PFSK-1 (cell line): ENCODE measurements around the gene EFCAB11.

Source experiments
- FOXP2 ChIP-seq: optimal IDR thresholded peaks from 2 replicates; pipeline ENCODE3; 2011; ENCODE audit warnings: borderline replicate concordance, control low read depth, inconsistent platforms; ENCODE audit not compliant: insufficient read depth; ENCODE audit errors: extremely low read length, extremely low read depth
- POLR2AphosphoS5 ChIP-seq: IDR thresholded peaks from 2 replicates; pipeline ENCODE4 v1.6.1; 2012; ENCODE audit warnings: low read depth, mild to moderate bottlenecking, control low read depth, low read length, moderate library complexity
- SIN3A ChIP-seq: IDR thresholded peaks from 2 replicates; pipeline ENCODE4 v1.6.1; 2012; ENCODE audit warnings: mild to moderate bottlenecking, low read length, moderate library complexity, borderline replicate concordance; ENCODE audit not compliant: insufficient read depth
- TAF1 ChIP-seq: IDR thresholded peaks from 2 replicates; pipeline ENCODE4 v1.6.1; 2012; ENCODE audit warnings: low read length, control low read depth, borderline replicate concordance; ENCODE audit not compliant: insufficient read depth
- TF ChIP-seq, protein P1 (sequence below), 2 experiments: IDR thresholded peaks; 2 replicates each; pipeline versions ENCODE4 v1.6.1 to v1.8.0; 2011 to 2012; ENCODE audit warnings: low read depth in 2 of 2, low read length in 2 of 2, control low read depth in 1 of 2, inconsistent platforms in 1 of 2, mild to moderate bottlenecking in 1 of 2, moderate library complexity in 1 of 2; ENCODE audit not compliant: insufficient read depth in 1 of 2

DNA sequence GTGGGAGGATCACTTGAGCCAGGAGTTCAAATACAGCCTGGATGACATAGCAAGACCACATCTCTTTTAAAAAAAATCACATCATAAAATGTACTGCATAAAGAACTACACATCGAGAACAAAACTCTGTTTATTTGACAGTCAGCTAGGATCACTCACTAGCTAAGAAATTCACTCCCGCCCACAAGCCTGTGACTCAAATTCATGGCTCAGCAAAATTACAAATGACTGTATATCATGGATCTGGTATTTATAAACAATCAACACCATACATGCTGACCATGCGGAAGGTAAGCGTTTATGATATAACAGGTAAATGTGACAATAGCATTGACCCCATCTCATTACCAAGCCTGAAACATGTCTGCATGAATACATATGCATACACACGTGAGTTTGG lies 206.5 kb downstream of the EFCAB11 start:
- TF ChIP-seq POLR2AphosphoS5 (no peak), TAF1 (no peak), SIN3A (no peak), FOXP2 (no peak)
- TF ChIP-seq, protein P1, sequence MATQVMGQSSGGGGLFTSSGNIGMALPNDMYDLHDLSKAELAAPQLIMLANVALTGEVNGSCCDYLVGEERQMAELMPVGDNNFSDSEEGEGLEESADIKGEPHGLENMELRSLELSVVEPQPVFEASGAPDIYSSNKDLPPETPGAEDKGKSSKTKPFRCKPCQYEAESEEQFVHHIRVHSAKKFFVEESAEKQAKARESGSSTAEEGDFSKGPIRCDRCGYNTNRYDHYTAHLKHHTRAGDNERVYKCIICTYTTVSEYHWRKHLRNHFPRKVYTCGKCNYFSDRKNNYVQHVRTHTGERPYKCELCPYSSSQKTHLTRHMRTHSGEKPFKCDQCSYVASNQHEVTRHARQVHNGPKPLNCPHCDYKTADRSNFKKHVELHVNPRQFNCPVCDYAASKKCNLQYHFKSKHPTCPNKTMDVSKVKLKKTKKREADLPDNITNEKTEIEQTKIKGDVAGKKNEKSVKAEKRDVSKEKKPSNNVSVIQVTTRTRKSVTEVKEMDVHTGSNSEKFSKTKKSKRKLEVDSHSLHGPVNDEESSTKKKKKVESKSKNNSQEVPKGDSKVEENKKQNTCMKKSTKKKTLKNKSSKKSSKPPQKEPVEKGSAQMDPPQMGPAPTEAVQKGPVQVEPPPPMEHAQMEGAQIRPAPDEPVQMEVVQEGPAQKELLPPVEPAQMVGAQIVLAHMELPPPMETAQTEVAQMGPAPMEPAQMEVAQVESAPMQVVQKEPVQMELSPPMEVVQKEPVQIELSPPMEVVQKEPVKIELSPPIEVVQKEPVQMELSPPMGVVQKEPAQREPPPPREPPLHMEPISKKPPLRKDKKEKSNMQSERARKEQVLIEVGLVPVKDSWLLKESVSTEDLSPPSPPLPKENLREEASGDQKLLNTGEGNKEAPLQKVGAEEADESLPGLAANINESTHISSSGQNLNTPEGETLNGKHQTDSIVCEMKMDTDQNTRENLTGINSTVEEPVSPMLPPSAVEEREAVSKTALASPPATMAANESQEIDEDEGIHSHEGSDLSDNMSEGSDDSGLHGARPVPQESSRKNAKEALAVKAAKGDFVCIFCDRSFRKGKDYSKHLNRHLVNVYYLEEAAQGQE (IDR thresholded peaks at IDR 0.05; ENCODE audit: insufficient read depth in 1 of 2, low read depth in 2 of 2, low read length in 2 of 2) = no peak
